M059J (cell line): Measurements from ENCODE around the gene HDX. TPM values are rescaled to one million over a fixed set of nuclear protein-coding genes. Genes with fewer than 3 reads are reported as not detected.
"Not testable (repeated sequence)": the region's sequence is repeated elsewhere in the genome, so short reads cannot be mapped to it uniquely, and the experiment has no call there.

ENCODE experiments used
- DNase-seq: peaks from one replicate; pipeline ENCODE4 v3.0.0-alpha.2; 2012; ENCODE audit warnings: low read depth
- total RNA-seq: library from RNA; depleted of rRNA; stranded (reverse); fragments of >200 nt; shearing (Covaris generic); gene quantifications from 2 replicates; pipeline ENCODE4 v1.2.3, GENCODE V29; 2014

HDX gene
- total RNA-seq, 1 experiment from 2014 or later = 6.3 TPM

DNA sequence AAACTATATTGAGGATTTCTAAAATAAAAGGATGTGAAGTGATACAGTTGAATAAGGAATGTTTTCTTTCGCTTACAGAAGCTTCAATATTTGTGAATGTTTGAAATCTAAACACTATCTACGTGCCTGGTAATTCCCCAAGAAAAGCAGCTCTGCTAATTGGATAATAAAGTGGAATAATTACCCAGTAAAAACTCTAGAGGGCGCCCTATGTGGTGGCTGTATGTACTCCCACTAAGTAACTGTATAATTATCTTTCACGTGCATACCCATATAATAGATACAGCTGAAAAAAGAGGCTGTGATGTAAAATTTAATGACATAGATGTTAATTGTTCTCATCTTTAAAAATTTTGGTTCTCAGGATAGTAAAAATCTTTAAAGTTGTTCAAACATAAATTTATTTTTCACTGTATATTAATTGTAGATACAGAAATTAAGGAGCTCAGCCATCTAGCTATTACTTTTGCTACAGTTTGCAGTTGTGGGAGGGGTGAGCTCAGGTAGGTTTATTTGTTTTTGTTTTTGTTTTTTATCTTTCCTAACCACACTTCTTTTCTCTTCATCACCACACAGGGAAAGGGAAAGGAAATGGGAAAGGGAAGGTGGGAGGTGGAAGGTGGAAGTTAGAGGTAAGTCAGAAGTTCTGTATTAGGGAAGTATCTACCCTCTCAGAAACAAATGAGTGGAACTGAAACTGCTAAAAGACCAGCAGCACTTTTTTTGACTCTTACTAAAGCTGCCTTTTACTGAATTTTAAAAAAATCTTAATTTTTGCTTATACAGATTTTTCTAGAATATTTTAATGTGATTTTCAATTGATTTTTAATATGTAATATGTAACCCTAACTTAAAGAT, 162.5 kb downstream of the HDX start:
- peak; percentile 12 for DNase-seq

DNA sequence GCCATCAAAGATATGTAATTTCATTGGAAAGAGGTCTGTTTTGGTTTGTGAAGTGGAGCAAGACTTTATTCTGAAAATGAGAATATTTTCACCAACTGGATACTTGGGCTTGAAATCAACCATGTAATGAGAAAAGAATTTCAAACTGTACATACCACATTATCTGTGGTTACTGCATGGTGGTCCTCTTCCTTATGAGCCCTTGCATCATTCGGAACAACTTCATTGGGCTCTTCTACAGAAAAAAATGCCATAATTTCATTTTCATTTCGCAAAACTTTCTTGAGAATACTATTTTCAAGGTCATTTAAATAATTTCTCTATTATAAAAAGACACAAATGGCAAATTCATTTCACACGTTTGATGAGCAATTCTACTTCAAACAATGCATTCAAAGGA, 165.6 kb downstream of the HDX start:
- DNase-seq = no peak

DNA sequence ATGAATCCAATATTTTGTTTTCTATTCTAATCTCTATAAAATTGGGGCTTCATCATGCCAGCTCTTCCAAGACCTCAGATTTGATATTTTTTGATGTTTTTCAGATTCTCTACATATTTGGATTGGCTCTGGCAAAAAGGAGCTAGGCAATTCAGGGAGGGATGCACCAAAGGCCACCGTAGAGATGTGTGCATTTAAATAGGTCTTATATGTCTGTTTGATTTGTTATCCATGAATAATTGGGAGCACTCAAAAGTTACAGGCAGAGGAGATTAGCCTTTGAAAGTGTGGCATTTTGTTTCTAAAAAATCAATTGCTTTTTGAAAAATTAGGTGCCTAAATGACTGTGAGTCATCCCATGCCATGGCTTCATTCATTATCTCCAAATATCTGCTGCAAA, 167.1 kb downstream of the HDX start:
- DNase-seq = no peak

DNA sequence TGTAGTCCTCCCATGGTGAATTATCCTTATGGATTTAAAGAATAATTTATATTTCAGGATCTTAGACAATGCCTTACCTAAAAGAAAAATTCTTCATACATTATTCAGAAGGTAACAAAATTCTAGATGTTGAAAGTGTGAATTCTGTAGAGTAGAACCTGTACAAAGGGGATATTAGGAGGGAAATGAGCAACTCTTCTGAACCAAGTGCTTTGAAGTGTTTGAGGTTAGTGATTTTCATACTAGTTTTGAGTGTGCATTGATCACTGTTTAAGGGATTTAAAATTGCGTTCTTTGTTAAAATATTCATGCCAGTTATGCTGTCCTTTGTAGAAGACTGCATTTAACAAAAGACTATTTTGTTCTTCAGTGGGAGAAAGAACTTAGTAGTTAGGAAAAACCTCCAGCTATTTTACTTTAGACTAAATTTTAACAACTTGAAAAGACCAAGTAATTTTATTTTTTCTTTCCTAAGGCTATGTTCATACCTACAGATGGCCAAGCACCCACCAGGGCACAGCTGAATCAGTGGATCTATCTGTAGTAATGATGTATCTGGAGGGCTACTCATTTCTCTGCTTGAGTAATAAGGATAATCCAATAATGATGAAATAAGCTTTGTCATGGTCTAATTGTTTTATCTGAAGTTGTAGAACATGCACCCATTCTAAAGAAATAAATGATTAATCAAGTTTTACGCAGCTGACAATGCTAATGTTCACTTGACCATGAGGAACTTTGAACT, 180.0 kb downstream of the HDX start:
- DNase-seq = no peak

DNA sequence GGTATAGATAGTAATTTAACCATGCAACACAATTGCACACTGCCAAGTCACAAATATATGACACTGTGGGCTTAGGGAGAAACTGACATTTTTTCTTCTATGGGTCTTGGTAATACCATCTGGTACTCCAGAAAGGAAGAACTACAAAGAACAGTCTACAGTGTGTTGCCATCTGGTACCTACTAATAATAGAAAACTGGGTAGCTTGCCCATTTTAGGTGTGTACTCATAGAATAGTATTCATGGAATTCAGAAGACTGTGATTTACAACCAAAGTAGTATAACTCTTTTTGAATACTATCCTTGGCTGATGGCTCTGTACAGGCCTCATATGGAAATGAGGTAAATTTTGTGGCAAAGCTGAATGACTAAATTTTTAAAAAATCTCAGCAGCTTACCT, 181.6 kb downstream of the HDX start:
- peak; percentile 5 for DNase-seq

DNA sequence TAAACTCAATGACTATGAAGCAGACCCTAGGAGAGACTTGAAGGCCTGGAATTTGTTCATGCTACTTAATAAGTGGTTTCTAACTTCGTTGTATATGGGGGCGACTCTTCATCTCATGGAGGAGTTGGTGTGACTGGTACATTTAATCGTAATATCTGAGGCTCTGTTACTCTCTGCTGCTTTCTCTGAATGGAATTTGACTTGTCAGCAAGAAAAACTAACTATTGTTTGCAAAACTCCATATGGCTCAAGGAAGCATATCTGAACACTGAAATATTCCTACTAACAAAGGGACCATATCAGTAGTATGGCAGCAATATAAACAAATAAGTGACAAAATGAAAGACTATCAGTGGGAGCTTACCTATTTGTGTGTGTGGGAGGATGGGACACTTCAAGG, 182.2 kb downstream of the HDX start:
- DNase-seq = no peak

DNA sequence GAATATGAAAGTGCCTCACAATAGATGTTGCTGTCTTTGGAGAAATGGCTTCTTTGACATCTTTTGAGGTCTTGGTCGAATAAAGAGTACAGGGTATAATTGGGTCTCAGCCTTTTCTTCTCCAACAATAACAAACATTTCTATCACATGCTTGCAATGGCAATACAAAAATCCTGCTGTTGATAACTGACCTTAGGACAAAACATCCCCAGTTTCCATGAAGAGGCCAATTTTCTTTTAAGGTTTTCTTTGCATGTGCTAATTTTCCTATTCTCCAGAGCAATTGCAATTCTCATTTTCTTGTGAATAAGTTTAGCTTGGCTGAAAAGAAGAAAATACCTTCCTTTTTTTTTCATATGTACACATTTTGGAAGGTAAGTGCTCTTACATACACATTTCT, 183.6 kb downstream of the HDX start:
- DNase-seq = no peak

DNA sequence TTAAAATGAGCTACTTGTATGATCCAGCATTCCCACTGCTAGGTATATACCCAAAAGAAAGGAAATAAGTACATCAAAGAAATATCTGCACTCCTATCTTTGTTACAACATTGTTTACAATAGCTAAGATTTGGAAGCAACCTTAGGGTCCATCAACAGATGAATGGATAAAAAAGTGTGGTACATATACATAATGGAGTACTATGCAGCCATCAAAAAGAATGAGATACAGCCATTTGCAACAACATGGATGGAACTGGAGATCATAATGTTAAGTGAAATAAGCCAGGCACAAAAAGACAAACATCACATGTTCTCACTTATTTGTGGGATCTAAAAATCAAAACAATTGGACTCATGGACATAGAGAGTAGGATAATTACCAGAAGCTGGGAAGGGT, 186.3 kb downstream of the HDX start:
- not testable (repeated sequence) for DNase-seq
